ENCODE data around the gene RAB11FIP2.
"Not testable (repeated sequence)": the region's sequence is repeated elsewhere in the genome, so short reads cannot be mapped to it uniquely, and the experiment has no call there.

RAB11FIP2 gene, protein sequence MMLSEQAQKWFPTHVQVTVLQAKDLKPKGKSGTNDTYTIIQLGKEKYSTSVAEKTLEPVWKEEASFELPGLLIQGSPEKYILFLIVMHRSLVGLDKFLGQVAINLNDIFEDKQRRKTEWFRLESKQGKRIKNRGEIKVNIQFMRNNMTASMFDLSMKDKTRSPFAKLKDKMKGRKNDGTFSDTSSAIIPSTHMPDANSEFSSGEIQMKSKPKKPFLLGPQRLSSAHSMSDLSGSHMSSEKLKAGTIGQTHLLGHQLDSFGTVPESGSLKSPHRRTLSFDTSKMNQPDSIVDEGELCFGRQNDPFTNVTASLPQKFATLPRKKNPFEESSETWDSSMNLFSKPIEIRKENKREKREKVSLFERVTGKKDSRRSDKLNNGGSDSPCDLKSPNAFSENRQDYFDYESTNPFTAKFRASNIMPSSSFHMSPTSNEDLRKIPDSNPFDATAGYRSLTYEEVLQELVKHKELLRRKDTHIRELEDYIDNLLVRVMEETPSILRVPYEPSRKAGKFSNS

DNA sequence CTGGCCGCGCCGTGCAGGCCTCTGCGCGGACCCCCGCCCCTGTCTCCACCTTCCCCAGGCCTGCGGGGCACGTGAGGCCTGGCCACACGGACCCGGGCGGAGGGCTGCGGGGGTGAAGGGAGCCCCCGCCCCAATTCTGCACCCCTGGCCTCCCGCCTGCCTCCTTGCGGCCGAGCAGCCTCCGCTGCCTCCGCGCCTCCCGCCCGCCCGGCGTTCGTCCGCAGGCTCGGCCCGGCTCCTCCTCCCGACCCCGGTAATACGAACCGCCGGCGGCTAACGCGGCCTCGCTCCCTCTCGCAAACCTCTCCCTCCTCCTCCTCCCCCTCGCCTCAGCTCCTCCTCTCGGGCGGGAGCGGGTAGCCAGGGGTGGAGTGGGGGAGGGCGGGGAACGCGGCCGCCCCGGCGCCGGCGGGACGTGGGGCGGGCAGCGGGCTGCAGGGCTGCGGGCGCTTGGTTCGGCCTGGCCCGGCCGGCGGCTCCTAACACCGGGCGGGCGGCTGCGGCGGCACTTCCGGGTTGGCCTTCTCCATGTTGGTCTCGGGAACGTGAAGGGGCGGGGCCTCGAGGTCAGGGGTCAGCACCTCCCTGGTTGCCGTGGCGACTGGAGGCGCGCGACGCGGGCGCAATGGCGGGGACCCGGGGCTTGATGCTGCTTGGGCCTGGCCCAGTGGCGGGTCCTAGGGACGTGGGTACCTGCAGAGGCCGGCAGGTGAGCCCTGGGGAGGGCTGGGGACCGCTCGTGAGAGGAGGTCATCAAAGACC is at the start of gene RAB11FIP2:
TSS of gene RAB11FIP2 (minus strand) at position 547 of the 762 bp plus-strand sequence. CDS start 778 bp downstream, outside the sequence.
- peak; percentile 97 for DNase-seq (ENCODE audit: low read depth, low spot score)

DNA sequence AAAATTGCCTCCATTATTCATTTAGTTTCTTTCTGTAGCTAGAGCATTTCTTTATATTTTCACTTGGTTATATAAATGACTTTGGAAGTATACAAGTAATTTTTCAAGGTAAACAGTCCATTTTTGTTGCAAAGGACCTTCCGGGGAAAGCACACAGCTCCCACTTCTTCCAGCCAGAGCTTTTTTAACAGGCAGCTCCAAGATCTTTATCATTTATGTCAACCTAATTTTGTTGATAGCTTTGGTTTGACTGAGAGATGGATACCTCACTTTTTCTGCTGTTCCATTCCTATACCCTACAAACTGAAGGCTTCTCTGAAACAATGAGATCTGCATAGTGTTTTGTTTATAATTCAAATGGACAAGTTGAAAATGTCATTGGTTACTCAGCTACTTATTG is 49.3 kb upstream of the RAB11FIP2 start:
- no peak for DNase-seq (ENCODE audit: low read depth, low spot score)

DNA sequence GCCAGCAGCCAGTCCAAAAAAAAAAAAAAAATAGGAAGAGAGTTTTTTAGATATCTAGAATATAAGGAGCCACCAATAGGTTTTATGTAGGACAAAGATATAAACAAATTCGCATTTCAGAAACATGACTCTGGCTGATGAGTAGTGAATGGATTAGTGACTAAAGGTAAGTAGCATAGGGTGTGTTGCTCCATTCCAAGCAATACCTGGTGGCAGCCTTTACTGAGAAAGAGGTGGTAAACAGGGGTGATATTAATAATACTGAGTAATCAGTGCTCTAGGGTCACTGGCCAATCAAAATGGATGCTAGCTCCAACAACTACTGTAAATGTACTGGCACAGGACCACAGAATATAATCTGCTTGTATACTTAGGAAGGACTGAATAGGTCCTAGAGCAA is 45.5 kb upstream of the RAB11FIP2 start:
- DNase-seq (ENCODE audit: low read depth, low spot score) = no peak

DNA sequence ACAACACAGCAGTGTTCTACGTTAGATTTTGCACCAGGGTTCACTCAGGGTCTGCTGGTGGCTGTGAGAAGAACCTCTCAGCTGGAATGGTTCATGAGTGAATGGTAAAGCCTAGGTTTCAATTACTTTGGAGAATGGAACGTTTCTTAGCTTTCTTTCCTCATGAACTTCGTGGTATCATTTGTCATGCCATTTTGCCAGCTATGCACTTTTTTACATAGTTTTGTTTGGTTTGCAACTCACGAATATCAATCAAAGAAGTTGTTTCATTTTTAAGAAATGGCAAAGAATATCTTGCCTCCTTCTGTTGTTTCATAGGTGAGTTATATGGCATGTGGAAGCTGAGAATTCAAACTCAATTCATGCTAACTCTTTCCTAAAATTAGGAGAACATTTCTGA is 34.1 kb upstream of the RAB11FIP2 start:
- DNase-seq (ENCODE audit: low read depth, low spot score) = no peak

DNA sequence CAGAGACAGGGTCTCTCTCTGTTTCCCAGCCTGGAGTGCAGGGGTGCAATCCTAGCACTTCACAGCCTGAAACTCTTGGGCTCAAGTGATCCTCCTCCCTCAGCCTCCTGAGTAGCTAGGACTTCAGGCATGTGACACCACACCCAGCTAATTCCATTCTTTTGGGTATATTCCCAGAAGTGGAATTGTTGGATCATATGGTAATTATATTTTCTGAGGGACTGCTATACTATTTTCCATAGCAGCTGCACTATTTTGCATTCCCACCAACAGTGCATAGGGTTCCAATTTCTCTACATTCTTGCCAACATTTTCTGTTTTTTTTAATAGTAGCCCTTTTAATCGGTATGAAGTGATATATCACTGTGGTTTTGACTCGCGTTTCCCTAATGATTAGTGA is 30.0 kb upstream of the RAB11FIP2 start:
- no peak for DNase-seq (ENCODE audit: low read depth, low spot score)

DNA sequence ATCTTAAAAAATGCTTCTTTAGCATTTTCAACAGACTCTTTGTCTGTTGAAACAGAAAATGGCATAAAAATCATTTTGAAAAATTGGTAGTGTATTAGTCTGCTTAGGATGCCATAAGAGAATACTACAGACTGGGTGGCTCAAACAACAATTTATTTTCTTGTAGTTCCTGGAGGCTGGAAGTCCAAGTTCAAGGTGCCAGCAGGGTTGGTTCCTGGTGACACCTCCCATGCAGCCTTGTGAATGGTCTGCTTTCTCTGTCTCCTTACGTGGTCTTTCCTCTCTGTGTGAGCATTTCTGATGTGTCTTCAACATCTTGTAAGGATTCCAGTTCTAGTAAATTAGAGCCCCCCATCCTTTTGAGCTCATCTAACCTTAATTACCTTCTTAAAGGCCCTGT is 26.1 kb upstream of the RAB11FIP2 start:
- DNase-seq (ENCODE audit: low read depth, low spot score) = no peak

DNA sequence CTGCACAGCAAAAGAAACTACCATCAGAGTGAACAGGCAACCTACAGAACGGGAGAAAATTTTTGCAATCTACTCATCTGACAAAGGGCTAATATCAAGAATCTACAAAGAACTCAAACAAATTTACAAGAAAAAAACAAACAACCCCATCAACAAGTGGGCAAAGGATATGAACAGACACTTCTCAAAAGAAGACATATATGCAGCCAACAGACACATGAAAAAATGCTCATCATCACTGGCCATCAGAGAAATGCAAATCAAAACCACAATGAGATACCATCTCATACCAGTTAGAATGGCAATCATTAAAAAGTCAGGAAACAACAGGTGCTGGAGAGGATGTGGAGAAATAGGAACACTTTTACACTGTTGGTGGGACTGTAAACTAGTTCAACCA is 20.6 kb upstream of the RAB11FIP2 start:
- DNase-seq (ENCODE audit: low read depth, low spot score) = not testable (repeated sequence)

DNA sequence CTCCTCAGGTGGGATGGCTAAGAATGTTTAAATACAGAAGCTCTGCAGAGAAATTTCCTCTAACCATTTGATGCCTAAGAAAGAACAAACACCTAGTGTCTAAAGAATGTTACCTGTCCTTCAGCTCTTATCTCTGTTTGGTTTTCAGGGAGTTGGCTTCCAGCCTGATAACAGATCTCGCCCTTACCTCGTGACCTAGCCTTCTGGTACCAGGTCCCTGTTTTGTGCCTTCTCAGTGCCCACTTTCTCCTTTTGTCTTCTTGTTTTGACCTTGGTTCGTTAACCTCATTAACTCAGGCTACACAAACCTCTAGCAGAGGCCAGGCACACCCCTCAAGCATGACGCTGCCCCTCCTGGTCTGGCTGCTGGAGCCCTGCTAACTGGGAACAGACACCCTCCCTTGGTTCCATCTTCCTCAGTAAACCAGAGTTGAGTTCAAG is 16.1 kb upstream of the RAB11FIP2 start:
- DNase-seq (ENCODE audit: low read depth, low spot score) = no peak

DNA sequence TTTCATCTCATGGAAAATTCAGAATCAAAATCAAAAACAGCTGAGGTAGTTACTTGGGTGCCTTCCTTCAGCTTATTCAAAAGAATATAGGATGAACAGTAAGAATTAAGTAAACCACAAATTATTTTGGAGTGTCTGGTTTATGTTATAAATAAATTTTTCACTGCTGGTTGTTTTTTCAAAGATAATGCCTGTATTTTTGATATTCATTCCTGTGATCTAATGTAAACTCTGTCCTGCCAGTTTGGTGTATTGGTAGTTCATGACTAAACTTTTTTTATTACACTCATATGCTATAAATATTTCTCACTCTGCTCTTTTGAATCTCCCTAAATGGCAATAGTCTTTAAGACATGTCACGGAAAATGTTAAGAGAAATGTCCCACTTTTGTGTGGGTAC is 11.6 kb upstream of the RAB11FIP2 start:
- DNase-seq (ENCODE audit: low read depth, low spot score) = no peak

DNA sequence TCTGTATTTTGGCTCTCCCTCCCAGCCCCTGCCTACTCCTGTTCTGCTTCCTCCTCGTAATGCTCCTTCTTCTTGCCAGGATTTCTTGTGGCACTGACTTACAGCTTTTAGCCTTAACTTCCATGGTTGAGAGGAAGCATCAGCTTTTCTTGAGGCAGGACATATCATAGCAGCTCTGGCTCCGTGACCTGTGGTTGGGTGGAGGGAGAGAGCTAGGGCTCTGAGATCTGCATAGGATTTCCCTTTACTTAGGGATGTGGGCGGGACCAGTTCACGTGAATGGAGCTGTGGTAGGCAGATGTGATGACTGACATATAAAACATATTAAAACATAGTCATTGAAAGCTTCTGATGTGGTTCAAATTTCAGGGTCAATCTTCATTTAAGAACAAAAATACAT is 10.6 kb upstream of the RAB11FIP2 start:
- DNase-seq (ENCODE audit: low read depth, low spot score) = no peak

DNA sequence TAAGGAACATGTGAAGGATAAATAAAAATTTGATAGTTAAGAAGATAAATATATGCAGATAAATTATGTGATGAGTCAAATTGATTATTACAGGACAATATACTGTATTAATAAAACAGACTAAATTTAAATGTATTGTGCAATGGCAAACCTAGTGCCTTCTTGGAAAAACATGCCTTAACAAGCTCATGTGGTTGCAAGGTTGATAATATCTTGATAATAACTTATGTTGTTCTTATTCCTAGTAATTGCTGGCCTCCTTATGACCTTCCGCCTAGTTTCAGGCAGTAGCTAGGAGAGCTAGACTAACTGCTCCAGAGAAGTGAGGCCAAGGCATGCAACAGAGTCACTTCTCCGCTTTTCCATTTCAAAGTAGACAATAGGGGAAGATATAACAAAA is 7.6 kb upstream of the RAB11FIP2 start:
- no peak for DNase-seq (ENCODE audit: low read depth, low spot score)

DNA sequence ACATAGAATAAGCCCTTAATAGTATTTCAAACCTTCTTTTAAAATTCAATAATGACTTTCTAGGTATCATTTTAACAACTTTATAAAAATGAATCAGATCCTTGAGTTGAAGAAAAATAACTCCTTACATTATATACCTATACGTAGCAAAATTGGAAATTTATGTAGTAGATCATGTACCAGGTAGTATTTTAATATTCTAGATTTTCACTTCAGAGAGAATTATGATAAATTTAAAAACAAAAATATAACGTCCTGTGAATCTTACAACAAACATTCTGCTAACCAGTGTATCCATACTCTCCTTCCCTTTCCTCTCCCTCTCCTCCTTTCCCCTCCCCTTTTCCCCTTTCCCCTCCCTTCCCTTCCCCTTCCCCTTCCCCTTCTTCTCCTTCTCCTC is 6.1 kb upstream of the RAB11FIP2 start:
- no peak for DNase-seq (ENCODE audit: low read depth, low spot score)

DNA sequence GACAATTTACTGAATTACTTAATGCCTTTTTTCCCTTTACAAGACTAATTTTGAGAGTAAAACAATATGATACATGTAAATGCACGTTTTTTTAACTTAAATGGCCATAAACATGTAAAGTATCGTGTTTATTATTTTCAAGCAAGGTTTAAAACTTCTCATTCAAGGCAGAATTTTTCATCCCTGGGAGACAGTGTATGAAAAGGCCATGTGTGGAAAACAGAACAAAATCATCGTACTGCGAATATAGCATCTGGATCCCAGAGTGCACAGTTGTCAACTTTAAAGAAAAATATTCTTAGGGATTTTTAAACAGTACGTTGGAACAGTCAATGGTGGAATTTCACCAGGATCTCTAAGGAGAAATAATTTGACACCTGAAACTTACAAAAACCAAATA is 1.1 kb upstream of the RAB11FIP2 start:
- DNase-seq (ENCODE audit: low read depth, low spot score) = no peak

DNA sequence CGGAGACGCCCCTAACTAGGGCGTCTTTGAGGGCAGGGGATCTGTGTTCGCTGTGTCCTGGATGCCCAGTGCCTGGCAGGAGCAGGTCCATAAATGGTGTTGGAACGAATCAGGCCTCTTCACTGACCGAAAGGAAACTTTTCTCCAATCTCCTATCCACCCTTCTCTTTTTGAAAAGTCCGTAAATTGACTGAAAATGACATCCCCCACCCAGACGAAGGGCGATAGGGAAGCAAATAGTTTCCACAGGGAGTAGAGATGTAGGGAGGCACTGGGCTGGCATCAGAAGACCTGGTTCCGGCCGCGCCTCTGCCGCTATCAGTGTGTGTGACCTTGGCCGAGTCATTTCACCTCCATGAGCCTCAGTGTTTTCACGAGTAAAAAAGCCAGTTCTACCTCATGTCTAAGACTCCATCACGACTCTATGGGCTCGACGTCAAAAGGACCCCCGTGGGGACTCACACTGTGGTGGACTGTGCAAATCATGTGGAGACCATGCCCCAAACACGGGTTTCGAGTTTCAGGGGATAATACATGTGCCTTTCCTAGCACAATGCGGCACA is 497 bp upstream of the RAB11FIP2 start:
- DNase-seq (ENCODE audit: low read depth, low spot score) = no peak

DNA sequence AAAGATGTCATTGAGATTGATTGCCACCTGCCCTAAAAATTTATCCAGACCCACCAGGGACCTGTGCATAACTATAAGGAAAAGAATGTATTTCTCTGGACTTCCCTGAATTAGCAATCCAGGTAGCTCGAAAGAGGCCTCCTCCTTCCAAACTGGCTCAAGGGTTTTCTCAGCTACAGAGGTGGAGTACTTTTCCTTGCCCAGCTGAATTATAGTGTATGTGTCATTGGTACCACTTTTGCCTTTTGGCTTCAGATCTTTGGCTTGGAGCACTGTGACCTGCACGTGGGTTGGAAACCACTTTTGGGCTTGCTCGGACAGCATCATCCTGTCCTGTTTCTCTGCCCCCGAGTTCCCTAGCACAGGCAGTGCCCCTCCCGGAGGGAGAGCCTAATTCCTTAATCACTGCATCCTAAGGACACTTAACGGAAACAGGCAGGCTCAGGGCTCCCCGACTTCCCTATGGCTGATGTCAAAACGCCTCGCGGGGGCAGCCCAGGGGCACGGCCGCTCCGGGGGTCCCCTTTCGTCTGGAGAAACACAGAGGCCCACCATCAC is 825 bp downstream of the RAB11FIP2 start:
- DNase-seq (ENCODE audit: low read depth, low spot score) = peak; percentile 60

DNA sequence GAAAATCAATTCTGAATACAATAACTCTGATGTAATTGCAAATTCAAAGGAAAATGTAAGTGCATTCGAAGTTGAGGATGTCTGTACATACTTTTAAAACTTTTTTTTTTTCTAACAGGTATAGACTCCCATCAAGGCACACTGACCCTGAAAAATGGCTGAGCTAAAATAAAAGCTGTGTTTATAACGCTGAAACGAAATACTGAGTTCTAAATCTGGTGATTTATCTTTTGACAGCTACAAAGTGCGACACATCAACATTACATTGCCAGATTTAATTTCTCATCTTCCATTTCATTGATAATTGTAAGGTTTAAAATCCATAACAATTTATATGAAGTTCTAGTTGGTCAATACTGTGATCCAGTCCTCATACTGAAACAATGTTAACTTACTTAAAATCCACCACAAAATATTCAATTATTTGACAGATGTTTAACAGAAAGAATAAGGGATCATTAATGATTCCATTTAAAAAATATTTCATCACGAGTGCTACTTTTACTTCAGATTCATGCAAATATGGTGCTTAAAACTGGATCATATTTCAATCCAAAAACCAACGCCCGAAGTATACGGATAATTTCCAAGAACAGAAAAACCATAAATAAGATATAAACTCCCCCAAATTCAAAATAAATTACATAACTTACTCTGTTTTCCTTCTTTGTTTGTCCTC is 1.4 kb downstream of the RAB11FIP2 start:
- no peak for DNase-seq (ENCODE audit: low read depth, low spot score)

DNA sequence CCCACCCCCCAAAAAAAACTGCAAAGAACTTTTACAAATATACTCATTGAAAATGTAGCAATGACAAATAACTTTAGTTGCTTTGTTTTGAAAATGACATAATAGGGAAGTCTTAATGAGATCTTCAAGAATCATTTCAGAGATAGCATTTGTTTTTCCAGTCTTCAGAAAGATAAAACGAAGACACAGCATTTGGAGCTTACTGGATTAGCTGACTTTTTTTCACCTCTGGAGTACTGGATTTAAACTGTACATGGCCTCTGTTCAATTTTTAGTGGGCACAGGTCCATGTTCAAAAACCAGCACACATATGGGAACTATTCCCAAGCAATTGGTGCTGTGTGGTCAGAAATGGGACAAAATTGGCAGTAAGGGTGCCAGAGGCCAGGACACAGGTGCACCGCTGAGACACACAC is 3.9 kb downstream of the RAB11FIP2 start:
- peak; percentile 38 for DNase-seq (ENCODE audit: low read depth, low spot score)

DNA sequence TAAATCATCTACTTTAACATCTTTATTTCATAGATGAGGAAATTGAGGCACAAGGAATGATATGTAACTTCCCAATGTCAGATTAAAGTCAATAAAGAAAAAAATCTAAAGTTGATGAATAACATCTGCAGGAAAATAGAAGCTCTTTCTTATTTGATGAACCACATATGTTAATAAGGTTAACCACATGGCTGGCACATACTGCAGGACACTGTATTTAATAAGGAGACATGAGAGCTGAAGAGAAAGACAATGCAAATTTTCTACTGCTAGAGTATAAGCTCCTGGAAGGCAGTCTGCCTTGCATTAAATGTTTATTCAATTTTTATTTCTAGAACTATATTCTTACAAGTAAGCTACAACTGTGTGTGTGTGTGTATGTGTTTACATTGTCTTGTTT is 4.4 kb downstream of the RAB11FIP2 start:
- DNase-seq (ENCODE audit: low read depth, low spot score) = peak; percentile 15

DNA sequence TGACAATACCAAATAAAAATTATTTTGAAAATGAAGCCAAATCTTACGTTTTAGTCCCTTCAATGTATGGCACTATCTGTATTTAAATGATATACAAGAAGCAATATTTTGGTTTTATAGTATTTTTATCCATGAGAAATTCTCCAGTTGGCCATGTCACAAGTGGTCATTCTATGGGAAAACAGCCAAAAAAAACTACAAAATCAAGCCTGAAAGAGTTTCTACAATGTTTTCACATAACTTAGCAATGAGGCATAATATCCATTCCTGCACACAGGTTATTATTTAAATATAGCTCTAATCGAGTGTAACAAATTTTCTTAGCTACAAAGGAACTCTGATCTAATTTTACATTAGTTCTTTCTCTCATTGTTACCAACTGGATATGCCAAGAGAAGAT is 5.4 kb downstream of the RAB11FIP2 start:
- DNase-seq (ENCODE audit: low read depth, low spot score) = peak; percentile 79

DNA sequence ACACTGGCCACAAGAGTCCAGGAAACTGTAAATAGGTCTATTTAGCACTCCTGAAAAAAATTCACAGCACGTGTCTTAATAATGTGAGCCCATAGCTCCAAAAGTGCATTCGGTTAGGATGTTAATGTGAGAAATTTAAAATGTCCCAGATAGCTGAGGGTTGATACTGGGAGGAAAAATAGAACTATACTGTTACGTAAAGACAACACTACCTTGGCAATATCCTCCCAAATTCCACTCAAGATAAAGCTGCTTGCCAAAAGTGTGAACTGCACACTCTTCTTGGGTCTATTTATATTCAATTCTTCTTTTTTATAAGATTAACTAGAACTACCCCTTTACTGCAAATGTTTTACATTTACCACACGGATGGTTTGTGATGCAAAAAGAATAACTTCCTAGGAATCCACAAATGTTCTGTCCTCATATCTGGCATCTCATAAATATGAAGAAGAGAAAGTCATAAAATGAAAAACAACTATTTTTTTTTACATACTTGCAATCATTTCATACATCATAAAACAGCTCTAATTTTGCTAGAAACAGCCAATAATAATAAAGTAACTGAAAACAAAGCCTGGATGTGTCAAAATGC is 10.4 kb downstream of the RAB11FIP2 start:
- DNase-seq (ENCODE audit: low read depth, low spot score) = peak; percentile 34
